Activated CD4-positive, alpha-beta T cell treated with anti-CD3 and anti-CD28 coated beads, Interleukin-2, amount 50 U/mL, for 24 hours (primary cell): Measurements from ENCODE around the gene ASCC1.

Experiments used
- DNase-seq, 2 donors: peaks; one replicate each; pipeline ENCODE4 v3.0.0-alpha.2; 2020; ENCODE audit warnings: low read depth in 1 of 2, low spot score in 1 of 2

The ASCC1 gene

GRCh38 chr10:72068901-72069446 lies 147.1 kb downstream of the ASCC1 start:
- no peak for DNase-seq

- DNase-seq: no peak
Measured at GRCh38 chr10:72068126-72068765, 147.8 kb downstream of the ASCC1 start.

DNA sequence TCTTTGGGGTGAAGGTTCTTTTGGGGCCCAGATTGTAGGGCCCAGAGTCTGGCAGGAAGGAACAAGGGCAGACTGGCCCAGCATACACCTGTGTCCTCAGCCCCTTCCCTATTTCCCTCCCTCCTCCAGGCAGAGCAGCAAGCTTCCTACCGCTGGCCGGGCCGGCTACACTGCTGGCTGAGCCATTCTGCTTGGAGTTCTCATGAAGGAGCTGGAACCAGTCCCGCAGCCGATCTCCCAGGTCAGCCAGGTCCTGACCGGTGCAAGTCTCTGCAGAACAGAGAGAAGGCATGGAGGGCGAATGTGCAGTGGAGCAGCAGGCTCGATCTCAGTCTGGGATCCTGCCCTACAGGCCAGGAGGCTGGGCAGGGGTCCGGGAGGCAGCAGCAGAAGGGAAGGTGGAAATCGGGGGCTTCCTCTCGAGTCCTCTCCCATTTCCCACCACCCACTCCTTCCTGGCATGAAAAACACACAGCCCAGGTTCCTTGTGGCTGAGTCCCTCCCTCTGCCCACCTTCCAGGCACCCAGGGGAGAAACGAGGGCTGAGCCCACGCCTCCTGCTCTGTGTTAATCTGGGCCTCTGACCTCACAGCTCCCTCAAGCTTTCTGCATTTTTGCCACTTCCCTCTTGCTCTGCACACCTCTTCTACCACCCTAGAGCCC lies 148.5 kb downstream of the ASCC1 start:
- DNase-seq: no peak

- DNase-seq: no peak
Measured at GRCh38 chr10:72066318-72067284, 149.5 kb downstream of the ASCC1 start.

DNA sequence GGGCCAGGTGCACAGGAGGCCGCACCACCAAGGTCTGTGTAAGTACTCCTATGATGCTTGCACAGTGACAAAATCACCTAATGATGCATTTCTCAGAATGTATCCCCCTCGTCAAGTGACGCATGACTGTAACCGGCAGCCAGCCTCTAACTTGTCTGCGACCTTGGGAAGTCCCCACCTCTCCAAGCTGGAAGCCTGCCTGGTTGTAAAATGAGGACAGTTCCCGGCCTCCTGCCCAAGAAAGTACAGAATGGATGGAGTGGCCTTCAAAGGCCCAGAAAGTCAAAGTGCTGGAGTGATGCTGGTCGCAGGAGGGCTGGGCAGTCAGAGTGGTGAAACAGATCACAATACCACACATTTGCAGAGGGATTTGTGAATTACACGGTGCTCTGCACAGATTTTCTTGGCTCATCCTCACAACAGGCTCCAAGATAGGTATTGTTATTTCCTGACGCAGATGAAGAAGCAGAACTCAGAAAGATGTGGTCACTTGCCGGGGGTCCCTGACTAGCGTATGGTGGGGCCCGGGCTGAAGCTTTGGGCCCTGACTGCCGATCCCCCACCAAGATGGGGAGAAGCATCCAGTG lies 150.5 kb downstream of the ASCC1 start:
- DNase-seq: no peak

DNA sequence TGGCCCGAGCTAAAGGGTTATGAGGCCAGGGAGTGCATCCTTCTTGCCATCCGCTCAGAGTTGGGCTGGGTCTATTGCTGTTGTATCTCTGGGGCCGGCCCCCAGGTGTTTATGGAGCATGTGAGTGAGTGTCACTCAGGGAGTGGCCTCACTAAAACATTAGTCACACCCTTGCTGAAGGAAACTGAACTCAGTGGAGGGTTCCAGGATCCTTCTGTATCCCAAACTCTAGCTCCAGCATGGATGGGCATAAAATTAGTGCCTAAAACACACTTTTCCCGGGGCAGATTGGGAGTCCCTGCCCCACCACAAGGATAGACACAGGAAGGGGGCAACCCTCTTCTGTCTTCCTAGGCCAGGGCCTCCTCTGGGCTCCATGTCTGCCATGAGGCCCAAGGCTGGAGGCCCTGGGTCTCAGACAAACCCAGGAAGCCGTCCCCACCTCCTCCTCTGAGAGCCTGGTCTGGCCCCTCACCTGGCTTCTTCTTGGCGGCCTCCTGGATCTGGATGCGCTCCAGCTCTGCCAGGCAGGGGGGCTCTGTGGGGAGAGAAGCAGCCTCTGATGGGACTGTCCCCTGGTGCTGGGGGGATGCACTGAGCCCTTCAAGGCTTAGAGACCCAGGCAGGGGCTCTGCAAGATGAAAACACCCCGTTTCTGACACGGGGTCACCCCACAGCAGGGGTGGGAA lies 152.2 kb downstream of the ASCC1 start:
- DNase-seq: no peak

GRCh38 chr10:72062832-72063702 lies 153.0 kb downstream of the ASCC1 start:
- DNase-seq: no peak

GRCh38 chr10:72062382-72062781 lies 153.7 kb downstream of the ASCC1 start:
- DNase-seq: no peak

DNA sequence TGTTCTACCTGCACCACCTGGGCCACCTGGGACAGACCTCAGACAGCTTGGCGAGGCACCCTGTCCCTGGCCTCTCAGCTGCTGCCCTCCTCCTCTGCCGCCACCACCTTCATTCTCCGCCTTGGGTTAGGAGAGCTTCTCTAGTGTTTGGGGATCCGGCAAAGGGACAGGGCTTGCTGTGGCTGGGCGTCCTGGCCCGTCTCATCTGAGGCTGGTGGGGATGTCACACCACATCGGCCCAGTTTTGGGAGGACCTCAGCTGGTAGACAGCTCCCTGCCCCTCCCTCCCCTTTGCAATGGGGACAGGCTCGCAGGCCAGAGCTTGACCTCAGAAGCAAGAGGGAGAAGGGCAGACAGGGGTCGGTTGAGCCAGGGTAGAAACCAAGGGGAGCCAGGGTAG lies 154.1 kb downstream of the ASCC1 start:
- DNase-seq: no peak

- DNase-seq: no peak
Measured at GRCh38 chr10:72061491-72061890, 154.6 kb downstream of the ASCC1 start.

- DNase-seq: no peak
Measured at GRCh38 chr10:72059843-72060822, 155.9 kb downstream of the ASCC1 start.

GRCh38 chr10:72058989-72059842 lies 156.9 kb downstream of the ASCC1 start:
- DNase-seq: no peak

DNA sequence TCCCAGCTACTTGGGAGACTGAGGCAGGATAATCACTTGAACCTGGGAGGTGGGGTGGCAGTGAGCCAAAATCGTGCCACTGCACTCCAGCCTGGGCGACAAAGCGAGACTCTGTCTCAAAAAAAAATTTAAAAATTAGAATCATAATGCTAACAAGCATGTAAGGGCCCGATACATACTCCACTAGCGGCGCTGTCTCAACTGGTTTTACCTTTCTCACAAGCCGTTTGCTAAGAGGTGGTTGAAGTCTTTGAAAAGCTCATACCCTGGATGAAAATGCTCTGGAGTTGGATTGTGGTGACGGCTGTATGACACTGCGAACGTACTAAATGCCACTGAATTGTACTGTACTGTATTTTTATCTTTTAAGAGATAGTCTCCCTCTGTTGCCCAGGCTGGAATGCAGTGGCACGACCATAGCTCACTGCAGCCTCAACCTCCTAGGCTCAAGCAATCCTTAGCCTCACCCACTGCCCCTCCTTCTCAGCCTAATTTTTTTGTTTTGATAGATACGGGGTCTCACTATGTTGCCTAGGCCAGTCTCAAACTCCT lies 157.7 kb downstream of the ASCC1 start:
- no peak for DNase-seq

DNA sequence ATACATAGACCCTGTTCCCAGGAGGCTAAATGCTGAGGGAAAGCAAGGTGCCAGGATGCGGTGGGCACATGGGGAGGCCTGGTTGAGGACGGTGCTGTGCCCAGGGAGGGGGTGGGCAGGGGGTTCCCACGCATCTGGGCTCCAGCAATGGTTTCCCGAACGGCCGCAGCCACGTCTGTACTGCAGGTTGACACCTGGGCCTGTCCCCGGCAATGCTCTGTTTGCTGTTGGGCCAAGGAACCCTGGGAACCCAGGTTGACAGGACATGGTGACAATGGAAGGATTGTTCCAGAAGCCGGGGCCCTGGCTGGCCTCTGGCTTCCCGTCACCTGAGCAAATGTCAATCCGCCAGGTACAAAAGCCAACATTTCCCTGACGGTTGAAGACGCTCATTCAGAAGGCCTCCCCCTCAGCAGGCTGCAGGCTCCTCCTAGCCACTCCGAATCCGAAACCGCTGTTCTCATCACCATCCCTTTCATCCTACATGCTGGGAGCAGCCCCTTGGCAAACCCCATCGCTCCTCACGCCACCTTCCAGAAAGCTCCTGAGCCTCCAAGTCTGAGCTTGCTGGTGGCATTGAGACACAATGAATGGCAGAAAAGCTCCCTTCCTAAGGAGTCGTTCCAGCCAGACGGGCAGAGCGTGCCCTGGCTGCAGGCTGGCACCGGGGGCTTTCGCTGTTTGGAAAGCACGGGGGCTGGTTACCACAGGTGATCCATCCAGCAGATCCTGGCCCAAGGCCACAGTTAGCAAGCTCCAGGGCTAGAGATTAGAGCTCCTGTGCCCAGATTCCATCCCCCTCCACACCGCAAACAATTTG lies 158.9 kb downstream of the ASCC1 start:
- no peak for DNase-seq

GRCh38 chr10:72056113-72056512 lies 160.0 kb downstream of the ASCC1 start:
- DNase-seq: no peak

DNA sequence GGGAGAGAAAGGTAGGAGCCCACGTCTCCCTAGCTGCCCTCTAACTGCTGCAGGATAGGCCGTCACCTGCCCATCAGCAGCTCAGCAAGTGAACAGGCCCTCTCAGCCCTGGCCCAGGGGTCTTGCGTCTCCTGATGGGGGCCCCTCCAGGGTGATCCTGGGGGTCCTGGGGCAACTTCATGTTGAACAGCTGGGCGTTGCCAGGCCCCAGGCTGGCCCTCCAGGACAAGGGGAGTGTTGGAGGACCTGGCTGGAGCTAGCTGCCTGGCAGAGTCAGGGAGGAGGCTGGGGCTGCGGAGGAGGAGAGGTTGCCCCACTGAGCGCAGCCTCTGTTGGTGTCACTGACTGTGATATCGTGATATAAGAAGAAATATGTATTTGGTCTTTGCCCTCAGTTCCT lies 162.4 kb downstream of the ASCC1 start:
- DNase-seq: no peak
